Fibroblast of gingiva (primary cell): ENCODE measurements around the gene GLI2.
A peak's percentile ranks its signal among the peaks of the same experiment; 100 is the strongest.

ENCODE experiments used
- DNase-seq: peaks from one replicate; pipeline ENCODE4 v3.0.0-alpha.2; 2011; ENCODE audit warnings: low read depth

GLI2 gene

GRCh38 chr2:120735746-120736170 is at the start of gene GLI2:
GLI2 (plus strand) TSS chr2:120735868; CDS start chr2:120797321, 61,453 bp downstream.
- DNase-seq: peak; percentile 91

DNA sequence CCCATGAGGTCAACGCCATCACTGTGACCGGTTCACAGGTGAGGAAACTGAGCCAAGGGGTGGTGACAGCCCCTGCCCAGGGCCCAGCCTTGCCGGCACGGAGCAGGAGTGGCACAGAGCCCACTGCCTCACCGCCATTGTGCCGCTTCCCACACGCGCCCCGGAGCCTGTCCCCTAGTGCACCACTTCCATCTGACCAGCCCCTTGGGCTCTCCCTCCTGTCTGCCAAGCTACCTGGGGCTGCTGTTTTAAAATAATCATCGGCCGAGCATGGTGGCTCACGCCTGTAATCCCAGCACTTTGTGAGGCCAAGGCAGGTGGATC is 49.7 kb upstream of the GLI2 start:
- no peak for DNase-seq

- DNase-seq: no peak
Observed at GRCh38 chr2:120686511-120687168, 49.0 kb upstream of the GLI2 start.

- no peak for DNase-seq
Observed at GRCh38 chr2:120687210-120687609, 48.5 kb upstream of the GLI2 start.

GRCh38 chr2:120690521-120690920 is 45.1 kb upstream of the GLI2 start:
- DNase-seq: no peak

GRCh38 chr2:120691410-120691809 is 44.3 kb upstream of the GLI2 start:
- DNase-seq: no peak

- no peak for DNase-seq
Observed at GRCh38 chr2:120692691-120693090, 43.0 kb upstream of the GLI2 start.

DNA sequence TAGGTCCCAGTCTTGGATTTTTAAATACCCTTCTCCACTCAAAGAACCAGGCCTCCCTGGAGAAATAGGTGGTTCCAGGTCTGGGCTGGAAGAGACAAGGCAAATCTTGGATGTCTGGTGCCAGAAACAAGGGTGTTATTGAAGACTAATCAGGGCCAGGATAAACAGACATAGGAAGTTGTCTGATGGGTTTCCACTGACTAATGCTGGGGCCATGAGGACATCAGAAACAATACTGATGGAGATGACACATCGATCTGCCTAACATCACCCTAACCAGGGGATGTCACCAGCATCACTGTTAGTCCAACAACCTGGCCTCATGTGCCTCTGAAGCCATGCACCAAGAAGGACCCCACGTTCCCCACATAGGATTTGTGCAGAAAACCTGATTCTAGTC is 42.5 kb upstream of the GLI2 start:
- DNase-seq: no peak

- no peak for DNase-seq
Observed at GRCh38 chr2:120694034-120694433, 41.6 kb upstream of the GLI2 start.

GRCh38 chr2:120697471-120697870 is 38.2 kb upstream of the GLI2 start:
- DNase-seq: no peak

DNA sequence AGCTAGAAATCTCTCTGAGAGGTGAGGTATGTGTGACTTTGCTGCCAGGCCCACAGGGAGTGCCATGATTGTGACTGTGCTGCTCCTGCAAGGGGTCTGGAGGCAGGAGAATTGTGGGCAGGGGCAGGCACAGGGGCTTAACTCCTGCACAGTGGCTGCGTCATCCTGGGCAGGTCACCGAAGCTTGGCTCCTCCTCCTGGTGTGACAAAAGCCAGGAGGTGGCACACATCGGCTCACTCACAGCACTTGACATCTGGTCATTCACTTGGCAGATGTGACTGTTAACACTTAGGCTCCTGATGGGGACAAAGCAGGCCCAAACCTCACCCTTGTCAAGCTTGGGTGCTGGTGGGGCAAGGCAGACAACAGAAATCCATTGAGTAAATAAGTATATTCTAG is 36.4 kb upstream of the GLI2 start:
- DNase-seq: no peak

DNA sequence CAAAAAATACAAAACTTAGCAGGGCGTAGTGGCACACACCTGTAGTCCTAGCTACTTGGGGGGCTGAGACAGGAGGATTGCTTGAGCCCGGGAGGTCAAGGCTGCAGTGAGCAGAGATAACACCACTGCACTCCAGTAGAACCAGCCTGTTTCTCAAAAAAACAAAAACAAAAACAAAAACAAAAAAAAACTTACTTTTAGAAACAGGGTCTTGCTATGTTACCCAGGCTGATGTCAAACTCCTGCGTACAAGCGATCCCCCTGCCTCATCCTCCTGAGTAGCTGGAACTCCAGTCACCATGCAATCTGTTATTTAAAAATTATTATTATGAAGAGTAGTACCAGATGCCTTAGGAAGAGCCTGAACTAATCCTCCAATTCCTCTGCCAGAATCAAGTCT is 35.0 kb upstream of the GLI2 start:
- no peak for DNase-seq

GRCh38 chr2:120701096-120701495 is 34.6 kb upstream of the GLI2 start:
- no peak for DNase-seq

GRCh38 chr2:120701499-120701898 is 34.2 kb upstream of the GLI2 start:
- DNase-seq: no peak

DNA sequence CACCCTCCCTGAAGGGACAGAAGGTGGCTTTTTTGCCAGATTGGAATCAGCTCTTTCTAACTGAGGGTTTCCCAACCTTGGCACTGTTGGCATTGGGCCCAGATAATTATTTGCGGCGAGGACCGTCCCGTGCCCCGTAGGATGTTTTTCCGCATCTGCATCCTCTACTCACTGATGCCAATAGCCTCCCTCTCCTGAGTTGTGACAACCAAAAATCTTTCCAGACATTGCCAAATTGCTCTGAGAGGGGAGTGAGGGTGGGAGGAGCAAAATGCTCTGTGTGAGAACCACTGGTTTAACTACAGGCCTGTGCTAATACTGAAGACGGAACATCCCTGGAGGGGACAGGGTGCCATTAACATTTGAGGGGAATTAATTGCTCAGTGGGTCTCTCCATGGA is 33.6 kb upstream of the GLI2 start:
- peak; percentile 41 for DNase-seq

GRCh38 chr2:120702801-120703200 is 32.9 kb upstream of the GLI2 start:
- no peak for DNase-seq

GRCh38 chr2:120703330-120703994 is 32.2 kb upstream of the GLI2 start:
- DNase-seq: peak; percentile 25

- no peak for DNase-seq
Observed at GRCh38 chr2:120704696-120705095, 31.0 kb upstream of the GLI2 start.

- no peak for DNase-seq
Observed at GRCh38 chr2:120707816-120708215, 27.9 kb upstream of the GLI2 start.

GRCh38 chr2:120708944-120709607 is 26.6 kb upstream of the GLI2 start:
- DNase-seq: no peak

DNA sequence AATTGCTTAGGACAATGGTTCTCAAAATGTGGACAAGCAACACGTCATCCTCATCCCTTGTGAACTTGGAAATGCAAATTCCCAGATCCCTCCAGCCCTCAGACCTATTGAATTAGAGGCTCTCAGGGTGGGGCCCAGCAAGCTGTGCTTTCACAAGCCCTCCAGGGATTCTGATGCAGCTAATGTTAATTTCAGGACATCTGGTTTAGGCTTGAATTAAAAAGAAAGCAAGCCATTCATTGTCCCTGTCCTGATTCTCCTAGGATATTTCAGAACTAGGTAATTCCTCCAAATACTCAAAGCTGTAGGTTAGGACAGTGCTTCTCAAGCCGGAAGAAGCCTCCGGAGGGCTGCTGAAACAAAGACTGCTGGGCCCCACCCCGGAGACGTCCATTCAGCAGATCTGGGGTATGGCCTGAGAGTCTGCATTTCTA is 26.0 kb upstream of the GLI2 start:
- DNase-seq: no peak

- no peak for DNase-seq
Observed at GRCh38 chr2:120710256-120710655, 25.4 kb upstream of the GLI2 start.

DNA sequence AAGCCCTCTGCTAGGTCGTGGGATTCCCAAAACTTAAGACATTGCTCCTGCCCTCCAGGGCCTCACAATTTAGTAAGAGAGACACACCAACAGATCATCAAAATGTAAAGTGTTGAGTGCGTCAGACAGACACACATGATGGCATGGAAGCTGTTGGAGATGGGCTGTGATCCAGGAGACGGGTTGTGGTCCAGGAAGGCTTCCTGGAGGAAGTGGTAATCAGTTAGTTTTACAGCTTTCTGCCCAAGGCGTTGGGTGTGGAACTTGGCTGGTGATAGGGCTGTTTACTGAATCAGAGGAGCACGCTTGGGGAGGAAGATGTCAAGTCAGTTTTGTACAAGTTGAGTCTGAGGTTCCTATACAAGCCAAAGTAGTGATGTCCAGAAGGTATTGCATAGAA is 24.0 kb upstream of the GLI2 start:
- DNase-seq: no peak
